H1 (cell line): ENCODE measurements around the gene ERAP2. TPM values are rescaled to one million over a fixed set of nuclear protein-coding genes. Genes with fewer than 3 reads are reported as not detected.

ENCODE experiments used
- CTCF ChIA-PET: fragments of 300-600 bp; sonication (Branson Sonifier 250); formaldehyde crosslinking; loops from one replicate; lab custom pipeline; 2021; ENCODE audit not compliant: partially characterized antibody; lab: Charles Lee
- POLR2A ChIA-PET: fragments of 300-600 bp; sonication (Branson Sonifier 250); formaldehyde crosslinking; loops from one replicate; lab custom pipeline; 2021; ENCODE audit warnings: inconsistent platforms; ENCODE audit not compliant: partially characterized antibody; lab: Charles Lee
- DNase-seq, 2 experiments: peaks; one replicate each; pipeline versions ENCODE4 v3.0.0 to v3.0.0-alpha.2; 2010 to 2022; ENCODE audit warnings: low spot score in 2 of 2, low read depth in 1 of 2, mixed read lengths in 1 of 2
- FAIRE-seq: peaks from 2 replicates; lab custom pipeline; 2011; peaks lifted over from hg19 to GRCh38; lab: Jason Lieb, UNC
- H2AFZ ChIP-seq: 2 replicates; pipeline ENCODE4 v1.8.1; 2012; ENCODE audit warnings: low read length, inconsistent platforms
- H2AK5ac ChIP-seq: 2 replicates; pipeline ENCODE4 v1.6.1; 2013; ENCODE audit warnings: low read depth, low read length
- H2BK120ac ChIP-seq: replicated peaks from 2 replicates; pipeline ENCODE3; 2013; ENCODE audit warnings: low read depth, low read length, inconsistent platforms
- H2BK12ac ChIP-seq: 2 replicates; pipeline ENCODE4 v1.6.1; 2013; ENCODE audit warnings: low read depth, low read length
- H2BK15ac ChIP-seq: 2 replicates; pipeline ENCODE4 v1.6.1; 2013; ENCODE audit warnings: low read length
- H2BK20ac ChIP-seq: 2 replicates; pipeline ENCODE4 v1.6.1; 2013; ENCODE audit warnings: low read length
- H2BK5ac ChIP-seq: 2 replicates; pipeline ENCODE4 v1.6.1; 2013; ENCODE audit warnings: low read depth, low read length
- H3K14ac ChIP-seq: 2 replicates; pipeline ENCODE4 v1.6.1; 2013; ENCODE audit warnings: inconsistent platforms; ENCODE audit not compliant: insufficient read length
- H3K18ac ChIP-seq: 2 replicates; pipeline ENCODE4 v1.6.1; 2013; ENCODE audit warnings: low read length; ENCODE audit errors: extremely low read depth
- H3K23ac ChIP-seq: 2 replicates; pipeline ENCODE4 v1.6.1; 2013; ENCODE audit warnings: inconsistent platforms; ENCODE audit not compliant: insufficient read length
- H3K23me2 ChIP-seq: 2 replicates; pipeline ENCODE4 v1.6.1; 2013; ENCODE audit warnings: low read depth, low read length
- H3K27ac ChIP-seq: 2 replicates; pipeline ENCODE4 v1.6.1; 2011; ENCODE audit warnings: low read depth, low read length, inconsistent platforms
- H3K27me3 ChIP-seq, 4 experiments: replicated peaks in 1 of 4; 1 replicate in 1 of 4; 2 replicates in 3 of 4; pipeline versions ENCODE4 v1.6.1 to v1.8.1; 2011 to 2013; ENCODE audit warnings: low read length in 3 of 4, mild to moderate bottlenecking in 3 of 4, inconsistent platforms in 2 of 4, mixed read lengths in 2 of 4, moderate library complexity in 1 of 4; ENCODE audit not compliant: control insufficient read depth in 3 of 4, insufficient read depth in 3 of 4; ENCODE audit errors: extremely low read depth in 1 of 4
- H3K36me3 ChIP-seq, 4 experiments: 2 replicates each; pipeline versions ENCODE4 v1.6.1 to v1.8.1; 2011 to 2013; ENCODE audit warnings: mild to moderate bottlenecking in 4 of 4, low read length in 3 of 4, moderate library complexity in 2 of 4, control low read depth in 1 of 4, inconsistent platforms in 1 of 4; ENCODE audit not compliant: insufficient read depth in 4 of 4, control insufficient read depth in 2 of 4
- H3K4ac ChIP-seq: replicated peaks from 2 replicates; pipeline ENCODE3; 2013; ENCODE audit warnings: low read length, low read depth, mixed read lengths, inconsistent platforms; ENCODE audit not compliant: insufficient read length
- H3K4me1 ChIP-seq, 4 experiments: replicated peaks in 1 of 4; 1 replicate in 1 of 4; 2 replicates in 3 of 4; pipeline versions ENCODE4 v1.6.1 to v1.8.1; 2011 to 2013; ENCODE audit warnings: low read length in 3 of 4, inconsistent platforms in 2 of 4, mixed read lengths in 1 of 4; ENCODE audit not compliant: insufficient read depth in 4 of 4, control insufficient read depth in 3 of 4
- H3K4me2 ChIP-seq, 2 experiments: 2 replicates each; pipeline versions ENCODE4 v1.6.1 to v1.8.1; 2011 to 2013; ENCODE audit warnings: low read depth in 2 of 2, low read length in 2 of 2, control low read depth in 1 of 2, inconsistent platforms in 1 of 2, mild to moderate bottlenecking in 1 of 2; ENCODE audit not compliant: insufficient read depth in 1 of 2
- H3K4me3 ChIP-seq, 4 experiments: fragments of 200-600, 300-600 bp in 1 of 4; sonication (generic), shearing (Covaris generic), sonication (Bioruptor Twin) in 1 of 4; 2 replicates each; pipeline versions ENCODE4 v1.5.1 to v1.8.1; 2011 to 2016; ENCODE audit warnings: low read length in 4 of 4, low read depth in 3 of 4, control low read depth in 2 of 4, inconsistent platforms in 2 of 4, mild to moderate bottlenecking in 2 of 4, mixed read lengths in 1 of 4, moderate library complexity in 1 of 4; ENCODE audit not compliant: insufficient read depth in 2 of 4; ENCODE audit errors: extremely low read depth in 1 of 4
- H3K56ac ChIP-seq: replicated peaks from 2 replicates; pipeline ENCODE3; 2013; ENCODE audit warnings: low read depth, mild to moderate bottlenecking, mixed read lengths, low read length, inconsistent platforms; ENCODE audit not compliant: insufficient read length
- H3K79me1 ChIP-seq: 2 replicates; pipeline ENCODE4 v1.6.1; 2013; ENCODE audit warnings: low read depth, low read length, control low read depth
- H3K79me2 ChIP-seq, 2 experiments: 2 replicates each; pipeline versions ENCODE4 v1.6.1 to v1.8.1; 2012 to 2013; ENCODE audit warnings: low read length in 2 of 2, mild to moderate bottlenecking in 2 of 2, inconsistent platforms in 1 of 2; ENCODE audit not compliant: insufficient read depth in 2 of 2, control insufficient read depth in 1 of 2
- H3K9ac ChIP-seq, 4 experiments: replicated peaks in 1 of 4; 1 replicate in 1 of 4; 2 replicates in 3 of 4; pipeline versions ENCODE4 v1.6.1 to v1.8.1; 2011 to 2013; ENCODE audit warnings: low read depth in 3 of 4, low read length in 3 of 4, control low read depth in 2 of 4, mild to moderate bottlenecking in 2 of 4, moderate library complexity in 2 of 4, inconsistent platforms in 1 of 4; ENCODE audit errors: extremely low read depth in 1 of 4
- H3K9me3 ChIP-seq, 2 experiments: 2 replicates each; pipeline versions ENCODE4 v1.6.1 to v1.8.1; 2012 to 2013; ENCODE audit warnings: mild to moderate bottlenecking in 2 of 2, moderate library complexity in 2 of 2, control low read depth in 1 of 2, inconsistent platforms in 1 of 2, low read depth in 1 of 2, low read length in 1 of 2, mixed read lengths in 1 of 2; ENCODE audit not compliant: insufficient read depth in 2 of 2
- H4K20me1 ChIP-seq, 2 experiments: replicated peaks in 1 of 2; 2 replicates each; pipeline versions ENCODE3 to v1.8.1; 2011 to 2013; ENCODE audit warnings: inconsistent platforms in 2 of 2, low read length in 2 of 2, mild to moderate bottlenecking in 1 of 2; ENCODE audit not compliant: insufficient read depth in 2 of 2, control insufficient read depth in 1 of 2
- H4K5ac ChIP-seq: 2 replicates; pipeline ENCODE4 v1.6.1; 2013; ENCODE audit warnings: low read length, low read depth, mixed read lengths, inconsistent platforms; ENCODE audit not compliant: insufficient read length
- H4K8ac ChIP-seq: 2 replicates; pipeline ENCODE4 v1.8.0; 2013; ENCODE audit warnings: mild to moderate bottlenecking, moderate library complexity, low read length, inconsistent platforms; ENCODE audit not compliant: insufficient read depth; ENCODE audit errors: extremely low read depth
- H4K91ac ChIP-seq: replicated peaks from 2 replicates; pipeline ENCODE3; 2013; ENCODE audit warnings: low read length, mixed read lengths, inconsistent platforms; ENCODE audit not compliant: insufficient read length
- GTF2F1 ChIP-seq: IDR thresholded peaks from 2 replicates; pipeline ENCODE4 v1.6.1; 2012; ENCODE audit warnings: low read depth, low read length, improper control_type of control experiment, borderline replicate concordance
- TAF1 ChIP-seq: IDR thresholded peaks from 2 replicates; pipeline ENCODE4 v1.6.1; 2011; ENCODE audit warnings: mild to moderate bottlenecking, low read depth, low read length
- WGBS, 2 experiments: shearing (Covaris generic) in 1 of 2; methylation state at CpG; one replicate each; pipeline versions ENCODE4 v1.1.6 to v1.1.7; 2013 to 2015; ENCODE audit warnings: low lambda C conversion rate in 2 of 2, mixed read lengths in 2 of 2, inconsistent platforms in 1 of 2, low coverage in 1 of 2, missing lambda C conversion rate in 1 of 2; ENCODE audit not compliant: insufficient replicate concordance in 2 of 2, insufficient coverage in 1 of 2, insufficient read length in 1 of 2; ENCODE audit errors: extremely low coverage in 1 of 2, missing lambda C conversion rate in 1 of 2; 5-methylcytosine and 5-hydroxymethylcytosine counted together
- polyA plus RNA-seq, 7 experiments: library from polyadenylated mRNA; depleted of rRNA in 3 of 7; stranded (reverse) in 5 of 7; unstranded in 2 of 7; fragments of >200 nt in 5 of 7; fragments of 200-250 nt in 2 of 7; gene quantifications; 1 replicate in 5 of 7; 2 replicates in 1 of 7; 4 replicates in 1 of 7; pipeline versions ENCODE4 v1.2.1 to v1.2.3, GENCODE V29; 2011 to 2013; ENCODE audit warnings: missing spikeins in 2 of 7, mixed read lengths in 2 of 7
- total RNA-seq: library from RNA; stranded (reverse); fragmentation: NEBNext Ultra II Directional; extraction: Animal tissue kit (Norgen Biotek cat#: 25700); gene quantifications from 2 replicates; pipeline ENCODE4 v1.2.1, GENCODE V29; 2021

Gene ERAP2
- total and polyA plus RNA-seq, 2 of the 8 experiments (the other 6 are each of a cell fraction or from before 2014, with no cell fraction given), result 0.14 TPM; not detected in 1

DNA sequence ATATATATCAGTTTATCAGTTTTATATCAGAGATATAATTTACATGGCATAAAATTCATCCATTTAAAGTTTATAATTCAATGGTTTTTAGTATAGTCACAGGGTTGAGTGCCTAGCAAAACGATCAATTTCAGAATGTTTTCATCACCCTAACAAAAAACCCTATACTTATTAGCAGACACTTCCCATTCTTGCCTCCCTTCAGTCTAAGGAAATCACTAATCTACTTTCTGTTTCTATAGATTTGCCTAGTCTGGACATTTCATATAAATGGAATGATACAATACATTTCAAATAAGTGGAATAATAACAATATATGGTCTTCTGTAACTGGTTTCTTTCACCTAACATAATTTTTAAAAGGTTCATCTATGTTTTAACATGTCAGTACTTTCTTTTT lies 50.0 kb downstream of the ERAP2 start:
- no peak overlapping the region for H3K27ac ChIP-seq
- H3K4me3 ChIP-seq, result no peak overlapping the region
- DNase-seq, result no peak
- no peaks in the 10 kb centered on the region for H3K23me2 ChIP-seq
- H2BK5ac ChIP-seq, result no peak overlapping the region
- H4K8ac ChIP-seq, result no peak overlapping the region
- no peak overlapping the region for H3K56ac ChIP-seq
- H4K91ac ChIP-seq, result no peak overlapping the region
- WGBS, 2 experiments, result 100% methylated on average over 1 of the region's 1 CpG; no CpG with 5 or more reads in 1 of the 2 experiments
- no peak overlapping the region for H2BK12ac ChIP-seq
- no peak overlapping the region for H3K14ac ChIP-seq
- H3K79me1 ChIP-seq, result no peaks in the 10 kb centered on the region
- H2BK15ac ChIP-seq, result no peak overlapping the region
- no peak overlapping the region for H3K4me2 ChIP-seq
- no peak overlapping the region for H3K18ac ChIP-seq
- no peaks in the 10 kb centered on the region for H3K36me3 ChIP-seq
- FAIRE-seq, result no peak
- H3K4ac ChIP-seq, result no peak overlapping the region
- POLR2A ChIA-PET, result no interaction called here
- no peak overlapping the region for H4K5ac ChIP-seq
- H3K9ac ChIP-seq, result no peak overlapping the region
- H4K20me1 ChIP-seq, result no peaks in the 10 kb centered on the region
- H3K27me3 ChIP-seq, result no peaks in the 10 kb centered on the region
- H3K79me2 ChIP-seq, result no peaks in the 10 kb centered on the region
- no peaks in the 10 kb centered on the region for H3K9me3 ChIP-seq
- H3K23ac ChIP-seq, result no peak overlapping the region
- H2AFZ ChIP-seq, result no peak overlapping the region
- H2AK5ac ChIP-seq, result no peak overlapping the region
- H3K4me1 ChIP-seq, result peaks cover 0 to 4% (median 3%) of the 10 kb centered on the region in 4 experiments; a peak in 4 of 7 replicates
- no peak overlapping the region for H2BK20ac ChIP-seq
- CTCF ChIA-PET, result no interaction called here
- H2BK120ac ChIP-seq, result no peak overlapping the region
- TF ChIP-seq TAF1, result no peak
- no peak for TF ChIP-seq GTF2F1
